HEK293 (cell line): Measurements from ENCODE around the gene PPARG.
"Not testable (repeated sequence)": the region's sequence is repeated elsewhere in the genome, so short reads cannot be mapped to it uniquely, and the experiment has no call there.

ENCODE experiments used
- CTCF ChIA-PET: fragments of 350-600 bp; formaldehyde crosslinking; extraction: SDS; loops from one replicate; lab custom pipeline; 2021; ENCODE audit warnings: antibody characterized with exemption; lab: Yijun Ruan, JAX
- POLR2A ChIA-PET: fragments of 300-600 bp; formaldehyde crosslinking; extraction: SDS; loops from one replicate; lab custom pipeline; 2020; ENCODE audit warnings: antibody characterized with exemption, inconsistent platforms; lab: Yijun Ruan, JAX
- H3K27ac ChIP-seq: fragments of 200-500 bp; sonication (Bioruptor generic); 2 replicates; pipeline ENCODE4 v1.5.1; 2014; ENCODE audit warnings: low read depth, low read length, control low read depth, inconsistent platforms; ENCODE audit errors: extremely low read depth
- H3K36me3 ChIP-seq, 2 experiments: fragments of 200-500 bp in 1 of 2; sonication (Bioruptor generic) in 1 of 2; 1 replicate in 1 of 2; 2 replicates in 1 of 2; pipeline ENCODE4 v1.5.1; 2014 to 2017; ENCODE audit warnings: inconsistent platforms in 2 of 2, low read length in 2 of 2; ENCODE audit not compliant: control insufficient read depth in 2 of 2, insufficient read depth in 1 of 2
- H3K4me1 ChIP-seq: fragments of 200-500 bp; sonication (Bioruptor generic); 2 replicates; pipeline ENCODE4 v1.5.1; 2014; ENCODE audit warnings: mild to moderate bottlenecking, low read length, inconsistent platforms; ENCODE audit not compliant: control insufficient read depth, insufficient read depth
- H3K4me3 ChIP-seq: 2 replicates; pipeline ENCODE4 v1.5.1; 2011; ENCODE audit warnings: low read depth, mild to moderate bottlenecking, control low read depth, low read length, moderate library complexity
- H3K9me3 ChIP-seq: fragments of 200-500 bp; sonication (Bioruptor generic); 2 replicates; pipeline ENCODE4 v1.5.1; 2014; ENCODE audit warnings: low read depth, low read length, inconsistent platforms; ENCODE audit not compliant: control insufficient read depth, insufficient read depth
- GLIS2 ChIP-seq: fragments of 450-650 bp; formaldehyde crosslinking; IDR thresholded peaks from 2 replicates; pipeline ENCODE4 v1.5.1; 2016; ENCODE audit warnings: missing biosample characterization, missing genetic modification characterization
- KLF7 ChIP-seq: fragments of 450-650 bp; formaldehyde crosslinking; IDR thresholded peaks from 2 replicates; pipeline ENCODE4 v1.5.1; 2016; ENCODE audit warnings: missing biosample characterization, missing genetic modification characterization, borderline replicate concordance
- KLF9 ChIP-seq: fragments of 450-650 bp; formaldehyde crosslinking; IDR thresholded peaks from 2 replicates; pipeline ENCODE4 v1.5.1; 2016; ENCODE audit warnings: missing biosample characterization, missing genetic modification characterization, low read depth
- ZBTB17 ChIP-seq: fragments of 450-650 bp; formaldehyde crosslinking; IDR thresholded peaks from 2 replicates; pipeline ENCODE4 v1.5.1; 2016; ENCODE audit warnings: missing biosample characterization, missing genetic modification characterization
- ZFP41 ChIP-seq: fragments of 450-650 bp; formaldehyde crosslinking; IDR thresholded peaks from 2 replicates; pipeline ENCODE4 v1.5.1; 2016; ENCODE audit warnings: missing biosample characterization, missing genetic modification characterization, borderline replicate concordance
- ZNF132 ChIP-seq: fragments of 450-650 bp; formaldehyde crosslinking; IDR thresholded peaks from 2 replicates; pipeline ENCODE4 v1.5.1; 2017; ENCODE audit warnings: missing biosample characterization, missing genetic modification characterization, borderline replicate concordance
- ZNF133 ChIP-seq: fragments of 450-650 bp; formaldehyde crosslinking; IDR thresholded peaks from 2 replicates; pipeline ENCODE4 v1.5.1; 2016; ENCODE audit warnings: missing biosample characterization, missing genetic modification characterization
- ZNF184 ChIP-seq: fragments of 450-650 bp; IDR thresholded peaks from 2 replicates; pipeline ENCODE4 v1.5.1; 2018; ENCODE audit warnings: missing biosample characterization, mild to moderate bottlenecking, missing genetic modification characterization
- ZNF274 ChIP-seq, 2 experiments: fragments of 200-500 bp in 1 of 2; fragments of 450-650 bp in 1 of 2; sonication (Bioruptor generic) in 1 of 2; formaldehyde crosslinking in 1 of 2; IDR thresholded peaks; 2 replicates each; pipeline versions ENCODE4 v1.5.1 to v1.6.1; 2014 to 2016; ENCODE audit warnings: borderline replicate concordance in 1 of 2, inconsistent platforms in 1 of 2, low read length in 1 of 2, missing biosample characterization in 1 of 2, missing genetic modification characterization in 1 of 2
- ZNF311 ChIP-seq: fragments of 450-650 bp; formaldehyde crosslinking; IDR thresholded peaks from 2 replicates; pipeline ENCODE4 v1.5.1; 2017; ENCODE audit warnings: missing biosample characterization, missing genetic modification characterization, borderline replicate concordance
- ZNF350 ChIP-seq: fragments of 450-650 bp; formaldehyde crosslinking; IDR thresholded peaks from 2 replicates; pipeline ENCODE4 v1.5.0; 2017; ENCODE audit warnings: missing biosample characterization, mild to moderate bottlenecking, missing genetic modification characterization
- ZNF354C ChIP-seq: fragments of 450-650 bp; formaldehyde crosslinking; IDR thresholded peaks from 2 replicates; pipeline ENCODE4 v1.5.1; 2016; ENCODE audit warnings: missing biosample characterization, missing genetic modification characterization, low read depth, borderline replicate concordance
- ZNF366 ChIP-seq: fragments of 450-650 bp; formaldehyde crosslinking; conservative IDR thresholded peaks from 2 replicates; pipeline ENCODE4 v1.5.1; 2016; ENCODE audit warnings: missing biosample characterization, missing genetic modification characterization
- ZNF548 ChIP-seq: fragments of 450-650 bp; formaldehyde crosslinking; IDR thresholded peaks from 2 replicates; pipeline ENCODE4 v1.5.1; 2016; ENCODE audit warnings: missing biosample characterization, missing genetic modification characterization
- ZNF610 ChIP-seq: fragments of 450-650 bp; formaldehyde crosslinking; IDR thresholded peaks from 2 replicates; pipeline ENCODE4 v1.5.1; 2016; ENCODE audit warnings: missing biosample characterization, missing genetic modification characterization, borderline replicate concordance
- ZNF664 ChIP-seq: fragments of 450-650 bp; formaldehyde crosslinking; IDR thresholded peaks from 2 replicates; pipeline ENCODE4 v1.5.1; 2016; ENCODE audit warnings: missing biosample characterization, missing genetic modification characterization
- ZNF707 ChIP-seq: fragments of 450-650 bp; formaldehyde crosslinking; IDR thresholded peaks from 2 replicates; pipeline ENCODE4 v1.5.1; 2016; ENCODE audit warnings: missing biosample characterization, missing genetic modification characterization
- ZNF791 ChIP-seq: fragments of 450-650 bp; formaldehyde crosslinking; IDR thresholded peaks from 2 replicates; pipeline ENCODE4 v1.5.1; 2016; ENCODE audit warnings: missing biosample characterization, missing genetic modification characterization
- TF ChIP-seq, protein P1 (sequence below): fragments of 450-650 bp; formaldehyde crosslinking; IDR thresholded peaks from 2 replicates; pipeline ENCODE4 v1.5.1; 2016; ENCODE audit warnings: missing biosample characterization, missing genetic modification characterization
- TF ChIP-seq, protein P2 (sequence below): fragments of 450-650 bp; formaldehyde crosslinking; IDR thresholded peaks from 2 replicates; pipeline ENCODE4 v1.5.1; 2016; ENCODE audit warnings: missing biosample characterization, missing genetic modification characterization
- TF ChIP-seq, protein P3 (sequence below): fragments of 450-650 bp; formaldehyde crosslinking; IDR thresholded peaks from 2 replicates; pipeline ENCODE4 v1.5.1; 2016; ENCODE audit warnings: missing biosample characterization, missing genetic modification characterization

Gene PPARG

DNA sequence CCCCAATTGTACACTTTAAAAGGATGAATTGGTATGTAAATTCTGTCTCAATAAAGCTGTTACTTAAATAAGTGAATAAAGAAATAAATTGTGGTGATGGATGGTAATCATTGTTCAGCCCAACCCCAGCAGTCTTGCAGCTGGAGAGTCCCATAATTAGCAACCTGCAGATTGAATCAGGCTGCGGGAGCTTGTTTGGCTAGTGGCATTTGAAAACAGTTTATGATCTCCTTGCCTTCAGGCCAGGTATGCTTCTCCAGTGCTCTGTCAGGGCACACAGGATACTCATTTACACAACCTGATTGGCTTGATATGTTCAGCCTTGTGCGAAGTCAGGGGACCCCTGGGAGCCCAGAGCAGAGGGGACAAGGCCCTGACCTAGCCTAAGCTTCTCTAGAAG lies 178.9 kb downstream of the PPARG start:
- Histone ChIP-seq H3K9me3 (no peaks in the 10 kb centered on the region), H3K36me3 (no peaks in the 10 kb centered on the region), H3K4me1 (no peaks in the 10 kb centered on the region; the same call in 1 of the 2 replicates), H3K27ac (no peak overlapping the region), H3K4me3 (no peak overlapping the region)
- ChIA-PET CTCF (interaction anchor here (0.6 to 1.0 kb wide), 2 partner anchors 12 to 26 kb away, joined by 3 to 4 read pairs; no protein-coding TSS in a partner anchor), POLR2A (no interaction called here)
- TF ChIP-seq ZNF707 (no peak), ZNF184 (tag by site-specific recombination) (no peak), ZNF132 (no peak), ZNF350 (no peak), ZNF791 (tag by site-specific recombination) (no peak), ZNF133 (no peak), ZNF610 (tag by site-specific recombination) (no peak), ZNF311 (no peak), GLIS2 (no peak), KLF7 (tag by site-specific recombination) (no peak)
- TF ChIP-seq, protein P1, sequence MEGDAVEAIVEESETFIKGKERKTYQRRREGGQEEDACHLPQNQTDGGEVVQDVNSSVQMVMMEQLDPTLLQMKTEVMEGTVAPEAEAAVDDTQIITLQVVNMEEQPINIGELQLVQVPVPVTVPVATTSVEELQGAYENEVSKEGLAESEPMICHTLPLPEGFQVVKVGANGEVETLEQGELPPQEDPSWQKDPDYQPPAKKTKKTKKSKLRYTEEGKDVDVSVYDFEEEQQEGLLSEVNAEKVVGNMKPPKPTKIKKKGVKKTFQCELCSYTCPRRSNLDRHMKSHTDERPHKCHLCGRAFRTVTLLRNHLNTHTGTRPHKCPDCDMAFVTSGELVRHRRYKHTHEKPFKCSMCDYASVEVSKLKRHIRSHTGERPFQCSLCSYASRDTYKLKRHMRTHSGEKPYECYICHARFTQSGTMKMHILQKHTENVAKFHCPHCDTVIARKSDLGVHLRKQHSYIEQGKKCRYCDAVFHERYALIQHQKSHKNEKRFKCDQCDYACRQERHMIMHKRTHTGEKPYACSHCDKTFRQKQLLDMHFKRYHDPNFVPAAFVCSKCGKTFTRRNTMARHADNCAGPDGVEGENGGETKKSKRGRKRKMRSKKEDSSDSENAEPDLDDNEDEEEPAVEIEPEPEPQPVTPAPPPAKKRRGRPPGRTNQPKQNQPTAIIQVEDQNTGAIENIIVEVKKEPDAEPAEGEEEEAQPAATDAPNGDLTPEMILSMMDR (tag by site-specific recombination): no peak
- TF ChIP-seq, protein P2, sequence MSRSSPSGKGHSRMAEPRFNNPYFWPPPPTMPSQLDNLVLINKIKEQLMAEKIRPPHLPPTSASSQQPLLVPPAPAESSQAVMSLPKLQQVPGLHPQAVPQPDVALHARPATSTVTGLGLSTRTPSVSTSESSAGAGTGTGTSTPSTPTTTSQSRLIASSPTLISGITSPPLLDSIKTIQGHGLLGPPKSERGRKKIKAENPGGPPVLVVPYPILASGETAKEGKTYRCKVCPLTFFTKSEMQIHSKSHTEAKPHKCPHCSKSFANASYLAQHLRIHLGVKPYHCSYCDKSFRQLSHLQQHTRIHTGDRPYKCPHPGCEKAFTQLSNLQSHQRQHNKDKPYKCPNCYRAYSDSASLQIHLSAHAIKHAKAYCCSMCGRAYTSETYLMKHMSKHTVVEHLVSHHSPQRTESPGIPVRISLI (tag by site-specific recombination): no peak

DNA sequence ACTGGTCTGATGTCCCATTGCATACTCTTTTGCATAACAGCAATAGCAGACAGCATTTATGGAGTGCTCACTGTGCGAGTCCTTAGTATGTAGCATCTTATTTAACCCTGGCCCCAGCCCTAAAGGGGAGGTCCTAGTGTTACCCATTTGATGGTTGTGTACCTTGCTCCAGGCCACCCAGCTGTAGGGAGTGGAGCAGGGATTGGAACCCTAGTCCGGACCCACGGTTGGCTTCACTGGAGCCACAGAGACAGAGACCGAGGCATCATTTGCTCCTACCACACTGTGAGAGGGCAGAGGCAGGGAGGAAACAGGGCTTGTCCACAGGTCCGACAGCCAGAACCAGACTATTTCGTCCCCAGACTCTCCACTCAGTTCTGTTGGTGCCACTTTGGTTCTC lies 179.4 kb downstream of the PPARG start:
- Histone ChIP-seq H3K4me3 (no peak overlapping the region), H3K9me3 (no peaks in the 10 kb centered on the region), H3K36me3 (no peaks in the 10 kb centered on the region), H3K4me1 (no peaks in the 10 kb centered on the region; the same call in 1 of the 2 replicates), H3K27ac (no peak overlapping the region)
- no peak for TF ChIP-seq ZNF548 (tag by site-specific recombination)
- no peak for TF ChIP-seq ZNF354C (tag by site-specific recombination)
- TF ChIP-seq ZNF664: peak; percentile 29; the same call in 1 of the 2 replicates
- POLR2A ChIA-PET: no interaction called here
- CTCF ChIA-PET: interaction anchor here (0.6 to 1.0 kb wide), 2 partner anchors 11 to 26 kb away, joined by 3 to 4 read pairs; no protein-coding TSS in a partner anchor

DNA sequence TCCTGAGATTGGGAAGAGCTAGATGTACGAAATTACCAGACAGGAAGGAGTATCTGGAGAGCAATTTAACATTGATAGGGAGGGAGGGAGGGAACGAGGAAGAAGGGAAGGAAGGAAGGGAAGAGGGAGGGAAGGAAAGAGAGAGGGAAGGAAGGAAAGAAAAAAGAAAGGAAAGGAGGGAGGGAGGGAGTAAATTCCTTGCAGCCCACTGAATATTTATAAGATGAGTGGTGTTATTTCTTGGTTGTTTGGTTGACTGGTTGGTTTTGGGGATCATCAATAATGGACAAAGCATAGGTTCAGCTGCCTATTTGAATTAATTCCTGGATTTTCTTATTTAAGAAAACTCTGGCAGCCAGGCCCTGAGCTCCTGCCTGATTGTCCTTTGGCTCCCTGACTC lies 179.9 kb downstream of the PPARG start:
- Histone ChIP-seq H3K4me1 (no peaks in the 10 kb centered on the region; the same call in 1 of the 2 replicates), H3K36me3 (no peaks in the 10 kb centered on the region), H3K9me3 (no peaks in the 10 kb centered on the region), H3K27ac (no peak overlapping the region), H3K4me3 (no peak overlapping the region)
- ChIA-PET CTCF (no interaction called here), POLR2A (no interaction called here)
- peak; percentile 42; the same call in 1 of the 2 replicates for TF ChIP-seq ZNF366 (tag by site-specific recombination)
- TF ChIP-seq ZFP41 (tag by site-specific recombination): no peak
- TF ChIP-seq, protein P3, sequence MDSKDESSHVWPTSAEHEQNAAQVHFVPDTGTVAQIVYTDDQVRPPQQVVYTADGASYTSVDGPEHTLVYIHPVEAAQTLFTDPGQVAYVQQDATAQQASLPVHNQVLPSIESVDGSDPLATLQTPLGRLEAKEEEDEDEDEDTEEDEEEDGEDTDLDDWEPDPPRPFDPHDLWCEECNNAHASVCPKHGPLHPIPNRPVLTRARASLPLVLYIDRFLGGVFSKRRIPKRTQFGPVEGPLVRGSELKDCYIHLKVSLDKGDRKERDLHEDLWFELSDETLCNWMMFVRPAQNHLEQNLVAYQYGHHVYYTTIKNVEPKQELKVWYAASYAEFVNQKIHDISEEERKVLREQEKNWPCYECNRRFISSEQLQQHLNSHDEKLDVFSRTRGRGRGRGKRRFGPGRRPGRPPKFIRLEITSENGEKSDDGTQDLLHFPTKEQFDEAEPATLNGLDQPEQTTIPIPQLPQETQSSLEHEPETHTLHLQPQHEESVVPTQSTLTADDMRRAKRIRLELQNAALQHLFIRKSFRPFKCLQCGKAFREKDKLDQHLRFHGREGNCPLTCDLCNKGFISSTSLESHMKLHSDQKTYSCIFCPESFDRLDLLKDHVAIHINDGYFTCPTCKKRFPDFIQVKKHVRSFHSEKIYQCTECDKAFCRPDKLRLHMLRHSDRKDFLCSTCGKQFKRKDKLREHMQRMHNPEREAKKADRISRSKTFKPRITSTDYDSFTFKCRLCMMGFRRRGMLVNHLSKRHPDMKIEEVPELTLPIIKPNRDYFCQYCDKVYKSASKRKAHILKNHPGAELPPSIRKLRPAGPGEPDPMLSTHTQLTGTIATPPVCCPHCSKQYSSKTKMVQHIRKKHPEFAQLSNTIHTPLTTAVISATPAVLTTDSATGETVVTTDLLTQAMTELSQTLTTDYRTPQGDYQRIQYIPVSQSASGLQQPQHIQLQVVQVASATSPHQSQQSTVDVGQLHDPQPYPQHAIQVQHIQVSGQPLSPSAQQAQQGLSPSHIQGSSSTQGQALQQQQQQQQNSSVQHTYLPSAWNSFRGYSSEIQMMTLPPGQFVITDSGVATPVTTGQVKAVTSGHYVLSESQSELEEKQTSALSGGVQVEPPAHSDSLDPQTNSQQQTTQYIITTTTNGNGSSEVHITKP (tag by site-specific recombination): no peak
- TF ChIP-seq KLF9 (tag by site-specific recombination): no peak
- no peak for TF ChIP-seq ZNF274 (IDR thresholded peaks at IDR 0.05; ENCODE audit: low read length)
- no peak for TF ChIP-seq ZNF274 (tag by site-specific recombination; IDR thresholded peaks at IDR 0.05; ENCODE audit: borderline replicate concordance)
- TF ChIP-seq ZBTB17: no peak

DNA sequence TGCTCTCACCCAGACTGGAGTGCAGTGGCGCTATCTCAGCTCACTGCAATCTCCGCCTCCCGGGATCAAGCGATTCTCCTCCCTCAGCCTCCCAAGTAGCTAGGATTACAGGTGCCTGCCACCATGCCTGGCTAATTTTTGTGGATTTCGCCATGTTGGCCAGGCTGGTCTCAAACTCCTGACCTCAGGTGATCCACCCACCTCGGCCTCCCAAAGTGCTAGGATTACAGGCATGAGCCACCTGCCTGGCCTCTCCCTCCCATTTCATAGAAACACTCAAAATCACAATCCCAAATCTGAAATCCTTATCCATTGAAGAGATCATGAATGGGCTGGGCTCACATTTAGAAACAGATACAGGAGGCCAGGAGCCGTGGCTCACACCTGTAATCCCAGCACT lies 180.4 kb downstream of the PPARG start:
- H3K4me1 ChIP-seq, H3K4me3 ChIP-seq, POLR2A ChIA-PET, H3K36me3 ChIP-seq, H3K9me3 ChIP-seq, H3K27ac ChIP-seq: not testable (repeated sequence)
- CTCF ChIA-PET: interaction anchor here (2.1 to 2.5 kb wide), 2 partner anchors 10 to 334 kb away, joined by 7 to 11 read pairs; no protein-coding TSS in a partner anchor
